ENCODE results near the gene PI3. TPM values are rescaled to one million over a fixed set of nuclear protein-coding genes. Genes with fewer than 3 reads are reported as not detected.

Gene PI3
- total and polyA plus RNA-seq, 9 of the 15 experiments (the other 6 are each of a cell fraction or from before 2014, with no cell fraction given), result not detected

DNA sequence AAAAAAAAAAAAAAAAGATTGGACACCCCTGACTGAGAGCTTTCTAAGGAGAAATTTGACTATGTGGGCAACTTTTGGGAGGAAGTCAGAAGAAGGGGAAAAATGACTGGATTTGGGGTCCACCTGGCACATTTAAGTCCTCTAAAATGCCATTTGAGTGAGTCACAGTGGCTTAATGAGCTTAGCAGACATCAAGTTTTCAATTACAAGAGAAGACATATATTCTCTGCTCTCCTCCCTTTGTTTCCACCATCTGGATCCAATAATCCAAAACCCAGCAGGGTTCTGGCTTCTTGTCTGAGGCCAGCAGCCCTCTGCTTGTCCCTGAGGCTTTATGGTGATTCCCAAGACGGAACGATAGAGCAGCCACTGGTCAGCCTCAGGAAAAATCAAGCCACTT, 6.9 kb downstream of the PI3 start:
- Histone ChIP-seq H3K36me3 (ENCODE audit: control insufficient read depth, insufficient read depth, low read length) (no peaks in the 10 kb centered on the region), H3K4me3 (no peak overlapping the region), H4K20me1 (replicated peaks; ENCODE audit: control insufficient read depth, insufficient read depth, low read length) (no peaks in the 10 kb centered on the region), H3K4me2 (ENCODE audit: insufficient read depth, low read length) (no peak overlapping the region), H3K9me3 (replicated peaks; ENCODE audit: control insufficient read depth, insufficient read depth, low read depth, low read length) (no peaks in the 10 kb centered on the region), H2AFZ (ENCODE audit: low read depth, low read length) (no peak overlapping the region), H3K27ac (ENCODE audit: extremely low read depth, low read depth, low read length) (no peak overlapping the region), H3K27me3 (ENCODE audit: control insufficient read depth in 2 of 2, insufficient read depth in 2 of 2, low read length in 2 of 2) (peaks cover 5 to 22% of the 10 kb centered on the region in 2 experiments; a peak in 4 of 5 replicates), H3K9me1 (ENCODE audit: control insufficient read depth, insufficient read depth, low read length) (no peaks in the 10 kb centered on the region), H3K9ac (ENCODE audit: insufficient read depth in 1 of 2, low read depth in 2 of 2, low read length in 2 of 2) (no peak overlapping the region), H3K79me2 (ENCODE audit: control insufficient read depth, insufficient read depth, low read length) (no peaks in the 10 kb centered on the region), H3K4me1 (replicated peaks in 1 of 2; ENCODE audit: control insufficient read depth in 2 of 2, insufficient read depth in 2 of 2, low read length in 2 of 2) (no peaks in the 10 kb centered on the region)
- CTCF ChIA-PET (ENCODE audit: low intra/inter-chr PET ratio), result no interaction called here
- DNase-seq (ENCODE audit: extremely low read depth in 1 of 4, low spot score in 3 of 4) (no peak), ATAC-seq (no peak), FAIRE-seq (no peak)
- intact Hi-C loops (cut with micrococcal nuclease) (no loop called here), in situ Hi-C loops (cut with MboI) (no loop called here)
- 5% methylated on average over 2 of the region's 2 CpGs for WGBS (ENCODE audit: insufficient coverage, low coverage, missing lambda C conversion rate)
- TF ChIP-seq MYBL2 (IDR thresholded peaks at IDR 0.05; ENCODE audit: low read depth) (no peak), MYBL2 (CRISPR knock-in tag; IDR thresholded peaks at IDR 0.05; ENCODE audit: borderline replicate concordance) (no peak), ZNF551 (CRISPR knock-in tag; IDR thresholded peaks at IDR 0.05) (no peak), GABPA (tag; conservative IDR thresholded peaks at IDR 0.05; ENCODE audit: low read depth) (no peak), SMAD4 (CRISPR knock-in tag; conservative IDR thresholded peaks at IDR 0.05) (no peak), NRF1 (conservative IDR thresholded peaks at IDR 0.05 in 1 of 2, IDR thresholded peaks at IDR 0.05 in 1 of 2) (no peak), ZNF184 (CRISPR knock-in tag; IDR thresholded peaks at IDR 0.05) (no peak), TCFL5 (CRISPR knock-in tag; conservative IDR thresholded peaks at IDR 0.05) (no peak)
- TF ChIP-seq, protein P1, sequence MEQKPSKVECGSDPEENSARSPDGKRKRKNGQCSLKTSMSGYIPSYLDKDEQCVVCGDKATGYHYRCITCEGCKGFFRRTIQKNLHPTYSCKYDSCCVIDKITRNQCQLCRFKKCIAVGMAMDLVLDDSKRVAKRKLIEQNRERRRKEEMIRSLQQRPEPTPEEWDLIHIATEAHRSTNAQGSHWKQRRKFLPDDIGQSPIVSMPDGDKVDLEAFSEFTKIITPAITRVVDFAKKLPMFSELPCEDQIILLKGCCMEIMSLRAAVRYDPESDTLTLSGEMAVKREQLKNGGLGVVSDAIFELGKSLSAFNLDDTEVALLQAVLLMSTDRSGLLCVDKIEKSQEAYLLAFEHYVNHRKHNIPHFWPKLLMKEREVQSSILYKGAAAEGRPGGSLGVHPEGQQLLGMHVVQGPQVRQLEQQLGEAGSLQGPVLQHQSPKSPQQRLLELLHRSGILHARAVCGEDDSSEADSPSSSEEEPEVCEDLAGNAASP (IDR thresholded peaks at IDR 0.05), result no peak
- TF ChIP-seq, protein P2, sequence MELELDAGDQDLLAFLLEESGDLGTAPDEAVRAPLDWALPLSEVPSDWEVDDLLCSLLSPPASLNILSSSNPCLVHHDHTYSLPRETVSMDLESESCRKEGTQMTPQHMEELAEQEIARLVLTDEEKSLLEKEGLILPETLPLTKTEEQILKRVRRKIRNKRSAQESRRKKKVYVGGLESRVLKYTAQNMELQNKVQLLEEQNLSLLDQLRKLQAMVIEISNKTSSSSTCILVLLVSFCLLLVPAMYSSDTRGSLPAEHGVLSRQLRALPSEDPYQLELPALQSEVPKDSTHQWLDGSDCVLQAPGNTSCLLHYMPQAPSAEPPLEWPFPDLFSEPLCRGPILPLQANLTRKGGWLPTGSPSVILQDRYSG (tag; conservative IDR thresholded peaks at IDR 0.05; ENCODE audit: low read depth), result no peak
- POLR2A ChIA-PET, result no interaction called here
- BruUV-seq (replicated peaks), result no TSS peak

Data from K562 (cell line).